GM18526 (cell line): Measurements from ENCODE around the gene PDE9A.

Experiments
- POLR2A ChIP-seq: IDR thresholded peaks from 3 replicates; pipeline ENCODE4 v1.6.1; 2011; ENCODE audit not compliant: insufficient read length; ENCODE audit errors: extremely low read depth

PDE9A gene

DNA sequence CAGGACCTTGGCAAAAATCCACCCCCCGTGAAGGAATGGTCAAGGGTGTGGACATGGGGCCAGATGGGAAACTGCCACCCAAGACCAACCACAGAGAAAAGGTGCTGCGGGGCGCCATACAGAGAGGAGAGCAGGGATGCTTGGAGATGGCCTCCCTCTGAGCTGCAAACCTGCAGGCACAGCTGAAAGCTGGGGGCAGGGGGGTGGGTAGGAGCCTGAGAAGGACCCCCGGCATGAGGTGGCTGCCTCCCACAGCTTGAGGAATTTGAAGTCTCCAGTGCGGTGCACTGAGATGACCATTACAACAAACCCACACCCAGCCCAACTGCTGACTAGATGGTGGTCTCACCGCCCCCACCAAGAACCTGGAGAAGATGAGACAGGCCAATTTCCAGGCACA is 141.1 kb downstream of the PDE9A start:
- no peak for TF ChIP-seq POLR2A

DNA sequence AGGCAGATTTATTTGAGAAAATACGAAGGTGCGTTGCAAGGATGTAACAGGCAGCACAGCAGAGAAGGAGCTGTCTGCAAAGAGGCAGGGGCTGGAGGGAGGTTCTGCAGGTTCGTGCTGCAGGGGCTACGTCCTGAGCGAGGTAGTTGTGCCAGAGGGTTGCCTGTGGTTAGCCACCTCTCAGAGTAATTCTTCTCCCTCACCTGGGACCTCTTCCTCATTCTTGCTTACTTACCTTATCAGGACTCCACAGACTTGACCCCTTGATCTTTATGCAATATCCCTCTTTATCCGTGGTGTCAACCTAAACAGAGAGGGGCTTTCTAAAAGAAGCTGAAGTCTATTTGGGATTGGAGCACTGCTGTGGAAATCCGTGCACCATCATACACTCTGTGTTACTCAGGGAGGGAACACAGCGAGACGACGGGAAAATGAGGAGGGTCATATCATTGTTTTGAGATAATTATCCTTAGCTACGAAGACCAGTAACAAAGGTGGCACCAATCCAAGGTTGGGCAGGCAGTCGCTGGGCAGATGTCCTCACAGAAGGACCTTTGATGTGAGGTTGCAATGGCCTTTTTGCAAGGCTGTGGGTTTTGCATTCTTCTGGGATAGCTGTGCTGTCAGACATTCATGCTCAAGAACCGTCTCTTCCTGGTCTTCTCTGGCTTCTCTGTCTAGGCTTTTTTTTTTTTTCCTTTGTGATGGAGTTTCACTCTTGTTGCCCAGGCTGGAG is 143.1 kb downstream of the PDE9A start:
- no peak for TF ChIP-seq POLR2A

DNA sequence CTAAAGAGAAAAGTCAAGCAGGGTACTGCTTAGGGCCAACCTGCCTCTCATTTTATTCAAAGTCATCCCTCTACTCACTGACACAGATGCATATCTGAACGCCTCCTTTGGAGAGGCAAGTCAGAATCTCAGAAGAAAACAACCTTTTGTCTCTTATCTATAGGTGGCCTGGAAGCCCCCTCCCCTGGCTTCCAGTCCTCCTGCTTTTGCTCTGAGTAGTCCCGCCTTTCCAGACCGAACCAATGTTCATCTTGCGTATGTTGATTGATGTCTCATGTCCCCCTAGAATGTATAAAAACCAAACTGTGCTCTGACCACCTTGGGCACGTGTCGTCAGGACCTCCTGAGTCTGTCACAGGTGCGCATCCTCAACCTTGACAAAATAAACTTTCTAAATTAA is 144.1 kb downstream of the PDE9A start:
- TF ChIP-seq POLR2A, result no peak

DNA sequence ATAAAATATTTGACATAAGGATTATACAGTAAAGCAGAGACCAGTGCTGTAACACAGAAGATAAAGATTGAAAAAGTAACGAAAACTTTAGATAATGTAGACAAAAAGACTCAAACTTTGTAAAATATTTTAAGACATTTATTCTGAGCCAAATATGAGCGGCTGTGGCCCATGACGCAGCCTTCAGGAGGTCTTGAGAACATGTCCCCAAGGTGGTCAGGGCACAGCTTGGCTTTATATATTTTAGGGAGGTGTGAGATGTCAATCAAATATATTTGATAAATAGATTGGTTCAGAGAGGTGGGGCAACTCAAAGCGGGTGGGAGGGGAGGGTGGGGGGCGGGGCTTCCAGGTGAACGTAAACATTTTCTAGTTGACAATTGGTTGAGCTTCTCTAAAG is 144.7 kb downstream of the PDE9A start:
- no peak for TF ChIP-seq POLR2A

DNA sequence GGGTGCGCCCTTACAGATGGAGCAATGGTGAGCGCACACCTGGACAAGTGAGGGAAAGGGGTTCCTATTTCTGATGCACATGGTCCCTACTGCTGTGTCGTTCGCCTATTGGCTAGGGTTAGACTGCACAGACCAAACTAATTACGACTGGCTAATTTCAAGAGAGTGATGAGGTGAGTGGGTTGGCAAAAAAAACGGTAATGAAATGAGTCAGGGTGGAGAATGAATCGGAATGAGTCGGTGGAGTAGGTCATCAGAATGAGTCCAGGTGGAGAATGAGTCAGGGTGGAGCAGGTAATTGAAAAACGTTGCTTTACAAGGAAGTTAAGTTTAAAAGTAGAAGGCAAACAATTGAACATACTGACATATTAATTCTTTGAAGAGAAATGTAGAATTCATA is 146.1 kb downstream of the PDE9A start:
- no peak for TF ChIP-seq POLR2A

DNA sequence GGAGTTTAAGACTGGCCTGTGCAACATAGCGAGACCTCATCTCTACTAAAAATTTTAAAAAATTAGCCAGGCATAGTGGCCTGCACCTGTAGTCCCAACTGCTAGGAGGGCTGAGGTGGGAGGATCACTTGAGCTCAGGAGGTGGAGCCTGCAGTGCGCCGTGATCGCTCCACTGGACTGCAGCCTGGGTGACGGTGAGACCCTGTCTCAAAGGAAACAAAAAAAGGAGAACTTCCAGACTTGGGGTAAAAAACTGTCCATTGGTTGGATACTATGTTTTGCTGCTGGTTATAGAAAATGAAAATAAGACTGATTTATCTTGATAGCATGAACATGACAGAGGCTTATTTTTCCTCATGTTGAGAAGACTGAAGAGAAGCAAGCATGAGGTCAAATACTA is 146.5 kb downstream of the PDE9A start:
- no peak for TF ChIP-seq POLR2A

DNA sequence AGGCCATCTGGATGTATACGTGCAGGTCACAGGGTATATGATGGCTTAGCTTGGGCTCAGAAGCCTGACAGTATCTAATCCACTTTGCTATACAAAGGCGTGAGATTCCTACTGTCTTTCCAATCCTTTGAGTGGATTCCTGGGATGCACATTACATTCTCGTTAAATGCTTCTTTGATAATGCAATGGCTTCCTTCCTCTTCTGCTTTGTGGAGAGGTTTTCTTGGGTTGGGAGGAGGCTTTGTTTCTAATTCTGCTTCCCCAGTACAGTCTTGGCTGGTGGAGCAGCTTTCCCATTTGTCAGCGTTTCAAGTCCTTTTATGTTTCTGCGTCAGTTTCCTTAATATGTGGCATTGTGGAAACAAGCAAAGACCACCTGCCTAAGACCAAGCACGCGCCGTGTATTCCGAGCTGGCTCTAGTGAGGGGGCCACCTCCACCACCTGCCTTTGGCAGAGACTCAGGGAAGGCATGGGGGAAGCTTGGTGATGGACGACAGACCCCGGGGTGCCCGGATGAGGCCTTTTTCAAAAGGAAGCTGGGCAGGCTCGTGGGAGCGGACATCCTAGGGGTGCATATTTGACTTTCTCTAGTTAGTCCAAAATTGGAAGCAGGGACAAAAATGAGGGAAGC is 153.2 kb downstream of the PDE9A start:
- TF ChIP-seq POLR2A, result no peak

DNA sequence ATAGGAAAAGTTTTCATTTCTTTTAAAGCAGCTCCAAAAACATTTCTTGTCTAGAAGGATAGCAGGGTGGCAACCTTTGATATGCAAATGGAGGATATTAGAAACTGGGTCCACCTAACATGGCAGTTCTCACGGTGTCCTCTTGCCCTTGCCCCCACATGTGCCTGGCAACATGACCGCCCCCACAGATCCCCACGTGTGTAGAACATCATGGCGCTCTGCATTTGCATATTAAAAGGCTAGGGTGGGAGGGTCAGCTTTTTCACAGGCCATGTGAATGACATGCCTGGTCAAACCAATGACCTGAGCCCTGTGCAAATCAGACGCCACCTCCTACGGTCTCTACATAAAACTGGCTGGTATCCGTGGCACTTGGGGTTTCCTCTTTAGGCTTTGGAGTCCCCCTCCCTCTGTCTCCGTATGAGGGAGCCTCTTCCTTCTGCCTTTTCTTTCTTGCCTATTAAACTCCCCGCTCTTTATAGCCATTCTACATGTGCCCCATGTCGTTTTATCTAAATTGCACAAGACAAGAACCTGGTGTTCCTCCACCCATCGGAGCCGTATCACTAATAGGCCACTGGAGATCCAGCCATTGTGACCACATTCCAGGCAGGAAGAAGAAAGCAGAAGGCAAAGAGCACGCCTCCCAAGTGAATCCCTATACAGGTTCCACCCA is 154.7 kb downstream of the PDE9A start:
- TF ChIP-seq POLR2A, result no peak

DNA sequence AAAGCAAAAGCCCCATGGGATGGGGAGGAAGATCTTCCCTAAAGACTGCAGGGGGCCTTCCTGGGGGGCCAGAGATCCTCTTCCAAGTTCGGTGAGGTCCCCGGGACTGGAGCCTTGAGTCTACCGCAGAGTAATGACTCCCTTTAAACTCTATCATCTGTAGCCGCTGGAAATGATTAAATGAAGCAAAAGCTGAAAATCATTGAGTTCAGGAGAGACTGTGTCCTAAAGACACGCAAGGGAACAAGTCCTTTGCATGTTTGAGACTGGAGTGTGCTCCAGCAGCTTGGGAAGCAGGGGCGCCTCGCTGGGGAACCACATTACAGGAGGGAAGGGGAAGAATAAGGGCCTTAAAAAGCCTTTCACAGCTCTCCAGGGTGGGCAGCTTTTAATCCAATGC is 155.8 kb downstream of the PDE9A start:
- TF ChIP-seq POLR2A, result no peak

DNA sequence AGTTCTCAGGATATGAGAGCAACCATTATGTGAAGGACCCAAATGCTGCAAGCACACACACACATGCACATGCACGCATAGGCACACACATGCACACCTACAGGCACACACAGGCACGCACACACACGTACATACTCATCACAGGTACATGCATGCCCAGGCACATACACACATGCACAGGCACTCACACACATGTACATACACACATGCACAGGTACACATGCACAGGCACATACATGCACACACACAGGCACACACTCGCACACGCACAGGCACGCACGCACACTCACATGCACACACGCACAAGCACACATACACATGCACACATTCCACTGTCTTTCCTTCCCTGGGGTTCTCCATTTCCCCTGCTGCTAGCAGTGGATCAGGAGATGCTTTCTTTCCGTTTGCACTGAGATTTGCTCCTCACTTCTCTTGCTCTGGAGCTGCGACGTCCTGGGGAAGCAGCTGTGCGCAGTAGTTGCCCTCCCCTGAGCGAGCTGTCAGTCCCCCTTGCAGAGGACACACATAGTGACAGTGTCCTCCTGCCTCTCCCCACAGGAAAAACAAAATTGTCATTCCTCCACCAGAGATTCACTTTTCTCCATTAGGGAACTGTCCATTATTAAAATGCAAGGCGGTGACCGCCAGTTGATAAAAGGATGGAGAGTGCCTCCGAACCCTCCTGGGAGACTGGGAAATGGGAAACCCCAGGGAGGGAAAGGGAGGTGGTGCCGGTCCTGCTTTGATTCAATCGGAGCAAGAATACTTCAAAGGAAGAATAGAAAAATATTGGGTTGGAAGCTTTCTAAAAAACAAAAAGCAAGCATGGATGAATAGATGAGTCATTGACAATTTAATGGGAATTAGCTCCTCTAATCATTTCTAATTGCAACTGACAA is 156.4 kb downstream of the PDE9A start:
- TF ChIP-seq POLR2A, result no peak

DNA sequence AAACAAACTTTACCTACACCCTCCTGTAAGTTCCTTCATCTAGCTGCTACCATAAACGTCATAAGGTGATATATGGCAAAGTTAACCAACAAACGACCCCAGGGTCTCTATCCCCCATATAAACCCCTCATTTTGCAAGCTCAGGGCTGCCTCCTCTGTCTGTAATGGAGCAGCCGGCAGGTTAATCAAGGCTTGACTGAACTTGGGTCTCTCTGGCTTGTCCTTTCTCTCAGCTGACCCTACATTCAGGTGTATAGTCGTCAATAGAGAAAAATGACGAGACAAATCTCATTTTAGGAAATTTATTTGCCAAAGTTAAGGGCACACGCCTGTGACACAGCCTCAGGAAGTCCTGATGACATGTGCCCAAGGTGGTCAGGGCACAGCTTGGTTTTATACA is 158.5 kb downstream of the PDE9A start:
- TF ChIP-seq POLR2A, result no peak

DNA sequence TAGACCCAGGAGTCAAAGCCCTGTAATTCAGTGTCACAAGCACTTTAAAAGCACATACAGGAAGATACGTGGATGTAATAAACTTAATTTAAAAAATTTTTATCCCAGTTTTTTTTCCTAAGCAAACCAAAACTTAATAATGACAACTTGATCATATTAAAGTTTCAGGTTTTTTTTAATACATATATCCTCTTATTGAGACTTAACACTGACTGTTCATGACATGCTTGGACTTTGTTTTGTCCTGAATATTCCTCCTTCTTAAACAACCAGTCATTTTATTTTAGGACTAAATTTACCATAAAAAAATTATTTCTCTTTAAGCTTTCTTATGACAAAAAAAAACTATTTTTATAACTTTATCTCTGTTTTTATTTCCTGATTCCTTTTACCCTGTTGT is 161.8 kb downstream of the PDE9A start:
- TF ChIP-seq POLR2A, result no peak

DNA sequence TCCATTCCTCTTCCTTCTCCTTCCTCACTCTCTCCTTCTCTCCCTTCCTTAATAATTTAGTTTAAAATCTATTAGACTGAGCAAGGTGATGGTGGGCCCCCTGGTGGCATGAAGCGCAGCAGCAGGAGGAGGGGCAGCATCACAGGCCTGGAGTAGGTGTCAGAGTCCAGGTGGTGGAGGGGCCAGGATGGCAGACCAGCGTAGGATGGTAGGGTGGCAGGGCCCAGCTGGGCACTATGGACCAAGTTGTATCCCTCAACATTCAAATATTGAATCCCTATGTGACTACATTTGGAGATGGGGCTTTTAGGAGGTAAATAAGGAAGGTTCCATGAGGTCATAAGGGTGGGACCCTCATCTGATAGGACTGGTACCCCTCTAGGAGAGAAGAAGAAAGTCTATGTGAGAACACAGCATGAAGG is 164.9 kb downstream of the PDE9A start:
- TF ChIP-seq POLR2A, result no peak

DNA sequence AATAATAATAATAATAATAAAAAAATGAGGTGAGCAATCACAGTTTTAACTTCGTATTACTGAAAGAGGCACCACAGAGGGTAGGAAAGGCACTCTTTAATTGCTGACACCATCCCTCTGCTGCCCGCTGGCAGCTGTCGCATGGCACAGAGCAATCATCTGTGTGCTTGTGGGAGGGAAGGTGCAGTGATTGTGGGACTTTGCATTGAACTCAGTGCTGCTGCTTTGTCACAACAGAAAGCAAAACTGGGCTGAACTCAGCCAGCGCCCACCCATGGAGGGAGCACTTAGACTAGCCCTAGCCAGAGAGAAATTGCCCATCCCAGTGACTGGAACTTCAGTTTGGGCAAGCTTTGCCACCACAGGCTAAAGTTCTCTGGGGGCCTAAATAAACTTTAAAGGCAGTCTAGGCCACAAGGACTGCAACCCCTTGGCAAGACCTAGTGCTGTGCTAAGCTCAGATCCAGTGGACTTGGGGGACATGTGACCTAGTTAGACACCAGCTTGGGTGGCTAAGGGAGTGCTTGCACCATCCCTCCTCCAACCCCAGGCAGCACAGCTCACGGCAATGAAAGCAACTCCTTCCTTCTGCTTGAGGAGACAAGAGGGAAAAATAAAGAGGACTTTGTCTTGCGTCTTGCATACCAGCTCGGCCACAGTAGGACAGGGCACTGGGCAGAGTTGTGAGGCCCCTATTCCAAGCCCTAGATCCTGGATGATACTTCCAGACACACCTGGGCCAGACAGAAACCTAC is 166.6 kb downstream of the PDE9A start:
- no peak for TF ChIP-seq POLR2A
